Karpas-422 (cell line): ENCODE results near the gene LRFN5. TPM values are rescaled to one million over a fixed set of nuclear protein-coding genes. Genes with fewer than 3 reads are reported as not detected.
"Not testable (repeated sequence)": the region's sequence is repeated elsewhere in the genome, so short reads cannot be mapped to it uniquely, and the experiment has no call there.

Source experiments
- DNase-seq: peaks from one replicate; pipeline ENCODE4 v3.0.0-alpha.2; 2015
- H2AFZ ChIP-seq: fragments of 200-600 bp; sonication (generic); 2 replicates; pipeline ENCODE4 v1.6.1; 2014; ENCODE audit warnings: antibody characterized with exemption, low read length, mixed read lengths
- H3K27ac ChIP-seq: fragments of 200-600 bp; sonication (generic); 2 replicates; pipeline ENCODE4 v1.5.1; 2014; ENCODE audit warnings: mild to moderate bottlenecking, low read length, moderate library complexity
- H3K27me3 ChIP-seq: fragments of 200-600 bp; sonication (generic); 2 replicates; pipeline ENCODE4 v1.6.1; 2014; ENCODE audit warnings: low read length, mixed read lengths
- H3K36me3 ChIP-seq: fragments of 200-600 bp; sonication (generic); 2 replicates; pipeline ENCODE4 v1.6.1; 2014; ENCODE audit warnings: low read length, mixed read lengths; ENCODE audit not compliant: insufficient read depth
- H3K4me1 ChIP-seq: fragments of 200-600 bp; sonication (generic); 2 replicates; pipeline ENCODE4 v1.6.1; 2014; ENCODE audit warnings: mild to moderate bottlenecking, low read length, mixed read lengths
- H3K4me2 ChIP-seq: fragments of 200-600 bp; sonication (generic); 2 replicates; pipeline ENCODE4 v1.6.1; 2014; ENCODE audit warnings: low read length, low read depth, mild to moderate bottlenecking; ENCODE audit not compliant: poor library complexity, severe bottlenecking
- H3K4me3 ChIP-seq: fragments of 200-600 bp; sonication (generic); 2 replicates; pipeline ENCODE4 v1.5.1; 2014; ENCODE audit warnings: mild to moderate bottlenecking, antibody characterized with exemption, low read length, mixed read lengths
- H3K79me2 ChIP-seq: fragments of 200-600 bp; sonication (generic); 2 replicates; pipeline ENCODE4 v1.6.1; 2014; ENCODE audit warnings: mild to moderate bottlenecking, low read length, mixed read lengths
- H3K9ac ChIP-seq: fragments of 200-600 bp; sonication (generic); 2 replicates; pipeline ENCODE4 v1.6.0; 2014; ENCODE audit warnings: low read length
- H3K9me2 ChIP-seq: fragments of 200-600 bp; sonication (generic), shearing (Covaris generic); replicated peaks from 2 replicates; pipeline ENCODE4 v1.6.0; 2014; ENCODE audit warnings: mild to moderate bottlenecking, low read length, moderate library complexity; ENCODE audit not compliant: insufficient read depth
- H3K9me3 ChIP-seq: fragments of 300-700, 200-600 bp; sonication (generic); 2 replicates; pipeline ENCODE4 v1.6.1; 2014; ENCODE audit warnings: low read length, mixed read lengths
- H4K20me1 ChIP-seq: fragments of 200-600 bp; sonication (generic); 2 replicates; pipeline ENCODE4 v1.6.1; 2014; ENCODE audit warnings: mild to moderate bottlenecking, antibody characterized with exemption, low read length, low read depth; ENCODE audit not compliant: insufficient read depth
- total RNA-seq: library from RNA; depleted of rRNA; stranded (reverse); fragments of >200 nt; shearing (Covaris generic); gene quantifications from 2 replicates; pipeline ENCODE4 v1.2.3, GENCODE V29; 2014; ENCODE audit warnings: low replicate concordance

The LRFN5 gene
- total RNA-seq, 1 experiment from 2014 or later, result not detected

DNA sequence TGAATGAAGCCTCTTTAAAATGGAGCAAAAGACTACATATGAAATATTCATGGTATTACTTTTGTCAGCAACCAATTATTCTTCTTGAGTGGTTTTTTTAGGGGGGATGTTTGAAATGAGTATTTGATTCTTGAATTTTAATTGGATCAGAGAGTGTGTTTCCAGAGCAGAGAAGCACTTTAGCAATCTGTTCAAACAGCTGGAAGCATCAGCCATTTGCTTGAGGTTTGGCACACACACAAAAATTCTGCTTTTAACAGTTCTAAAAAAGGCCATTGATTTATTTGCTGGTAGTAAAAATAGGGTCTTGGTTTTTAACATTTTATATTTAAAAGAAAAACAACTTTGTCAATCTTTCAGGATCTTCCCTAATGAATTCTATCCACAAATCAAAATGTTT is 292.7 kb downstream of the LRFN5 start:
- Histone ChIP-seq H4K20me1 (no peaks in the 10 kb centered on the region), H3K4me1 (no peaks in the 10 kb centered on the region), H3K36me3 (no peaks in the 10 kb centered on the region), H3K27ac (no peak overlapping the region), H3K9me3 (no peaks in the 10 kb centered on the region), H3K4me3 (no peak overlapping the region), H2AFZ (peak overlapping the region; percentile 73), H3K79me2 (no peaks in the 10 kb centered on the region), H3K27me3 (no peaks in the 10 kb centered on the region), H3K4me2 (no peak overlapping the region), H3K9me2 (no peaks in the 10 kb centered on the region), H3K9ac (no peak overlapping the region)
- no peak for DNase-seq

DNA sequence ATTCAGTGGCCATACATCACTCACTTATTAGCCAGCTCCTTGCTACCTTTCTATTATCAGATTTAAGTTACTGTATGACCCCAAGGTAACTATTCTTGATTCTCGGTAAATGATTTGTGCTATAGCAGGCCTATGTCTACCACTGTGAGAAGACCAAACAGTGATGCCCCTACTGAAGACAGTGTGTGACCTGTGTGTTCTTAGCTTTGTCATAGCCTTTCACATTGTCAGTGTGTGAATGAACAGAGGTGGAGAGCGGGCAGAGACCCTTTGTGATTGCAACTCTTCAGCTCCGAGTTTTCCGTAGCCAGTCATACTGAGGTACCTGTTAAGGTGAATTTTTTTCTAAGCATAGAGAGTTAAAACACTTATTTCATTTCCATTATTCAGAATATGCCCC is 294.0 kb downstream of the LRFN5 start:
- no peak overlapping the region for H3K4me3 ChIP-seq
- no peaks in the 10 kb centered on the region for H3K79me2 ChIP-seq
- no peak overlapping the region for H3K4me2 ChIP-seq
- no peak for DNase-seq
- no peaks in the 10 kb centered on the region for H3K27me3 ChIP-seq
- no peaks in the 10 kb centered on the region for H3K9me2 ChIP-seq
- no peaks in the 10 kb centered on the region for H4K20me1 ChIP-seq
- H3K9ac ChIP-seq, result no peak overlapping the region
- no peaks in the 10 kb centered on the region for H3K4me1 ChIP-seq
- peak overlapping the region; percentile 60; the same call in 1 of the 2 replicates for H2AFZ ChIP-seq
- H3K36me3 ChIP-seq, result no peaks in the 10 kb centered on the region
- H3K9me3 ChIP-seq, result no peaks in the 10 kb centered on the region
- no peak overlapping the region for H3K27ac ChIP-seq

DNA sequence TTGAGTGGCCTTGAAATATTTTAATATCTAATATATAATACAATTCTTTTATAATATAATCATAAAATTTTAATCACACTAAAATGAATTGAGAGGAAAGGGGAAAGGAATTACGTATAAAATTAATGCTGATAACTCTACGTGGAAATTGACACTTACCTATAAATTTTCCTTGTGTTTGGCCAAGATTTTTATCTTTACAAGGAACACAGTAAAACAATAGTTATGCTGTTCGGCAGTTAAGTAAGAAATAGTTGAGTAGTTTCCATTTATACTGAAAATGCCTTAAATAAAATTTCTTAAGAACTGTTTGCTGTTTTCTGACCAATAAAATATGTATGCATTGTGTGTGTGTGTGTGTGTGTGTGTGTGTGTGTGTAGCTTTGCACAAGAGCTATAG is 294.4 kb downstream of the LRFN5 start:
- H3K36me3 ChIP-seq, result no peaks in the 10 kb centered on the region
- H4K20me1 ChIP-seq, result no peaks in the 10 kb centered on the region
- no peaks in the 10 kb centered on the region for H3K9me2 ChIP-seq
- peak overlapping the region; percentile 54; the same call in 1 of the 2 replicates for H2AFZ ChIP-seq
- no peak for DNase-seq
- no peaks in the 10 kb centered on the region for H3K27me3 ChIP-seq
- no peak overlapping the region for H3K4me2 ChIP-seq
- no peaks in the 10 kb centered on the region for H3K79me2 ChIP-seq
- H3K4me1 ChIP-seq, result no peaks in the 10 kb centered on the region
- H3K27ac ChIP-seq, result no peak overlapping the region
- H3K9ac ChIP-seq, result no peak overlapping the region
- H3K4me3 ChIP-seq, result no peak overlapping the region
- no peaks in the 10 kb centered on the region for H3K9me3 ChIP-seq

DNA sequence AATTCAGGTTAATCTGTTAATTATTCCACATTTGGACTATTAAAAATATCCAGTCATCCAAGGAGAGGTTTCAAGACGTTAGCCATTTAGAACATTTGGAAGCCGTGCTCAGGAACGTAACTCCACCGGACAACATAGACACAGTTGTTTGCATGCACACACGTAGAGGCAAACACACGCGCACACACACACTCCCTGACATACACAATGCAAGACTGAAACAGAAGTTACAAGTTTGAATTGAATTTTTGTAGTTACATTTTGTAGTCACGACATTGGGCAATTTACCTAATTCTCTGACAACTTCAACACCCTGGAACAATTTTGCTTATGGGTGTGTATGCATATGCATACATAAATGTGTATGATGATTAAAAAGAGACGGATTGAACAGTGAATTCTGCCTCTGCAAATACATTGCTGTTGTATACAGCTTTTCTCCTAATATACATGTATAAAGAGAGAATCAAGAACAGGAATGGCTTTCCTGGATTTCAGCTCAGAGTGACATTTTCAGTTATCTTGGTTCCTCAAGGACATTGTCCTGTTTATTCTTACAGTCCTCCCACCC is 298.8 kb downstream of the LRFN5 start:
- no peak for DNase-seq
- H3K9me3 ChIP-seq, result no peaks in the 10 kb centered on the region
- no peaks in the 10 kb centered on the region for H3K36me3 ChIP-seq
- H3K79me2 ChIP-seq, result no peaks in the 10 kb centered on the region
- H2AFZ ChIP-seq, result peak overlapping the region; percentile 27; the same call in 1 of the 2 replicates
- H3K9ac ChIP-seq, result no peak overlapping the region
- H4K20me1 ChIP-seq, result no peaks in the 10 kb centered on the region
- no peak overlapping the region for H3K4me3 ChIP-seq
- no peaks in the 10 kb centered on the region for H3K27me3 ChIP-seq
- no peaks in the 10 kb centered on the region for H3K9me2 ChIP-seq
- H3K27ac ChIP-seq, result no peak overlapping the region
- no peak overlapping the region for H3K4me2 ChIP-seq
- H3K4me1 ChIP-seq, result no peaks in the 10 kb centered on the region

DNA sequence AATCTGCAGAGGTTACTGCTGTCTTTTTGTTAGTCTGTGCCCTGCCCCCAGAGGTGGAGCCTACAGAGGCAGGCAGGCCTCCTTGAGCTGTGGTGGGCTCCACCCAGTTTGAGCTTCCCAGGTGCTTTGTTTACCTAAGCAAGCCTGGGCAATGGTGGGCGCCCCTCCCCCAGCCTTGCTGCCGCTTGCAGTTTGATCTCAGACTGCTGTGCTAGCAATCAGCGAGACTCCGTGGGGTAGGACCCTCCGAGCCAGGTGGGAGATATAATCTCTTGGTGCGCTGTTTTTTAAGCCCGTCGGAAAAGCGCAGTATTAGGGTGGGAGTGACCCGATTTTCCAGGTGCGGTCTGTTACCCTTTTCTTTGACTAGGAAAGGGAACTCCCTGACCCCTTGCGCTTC is 304.5 kb downstream of the LRFN5 start:
- not testable (repeated sequence) for H3K4me1 ChIP-seq, H3K9me3 ChIP-seq, H3K4me3 ChIP-seq, H3K27me3 ChIP-seq, H4K20me1 ChIP-seq, H3K4me2 ChIP-seq, H2AFZ ChIP-seq, DNase-seq, H3K9ac ChIP-seq, H3K9me2 ChIP-seq, H3K36me3 ChIP-seq, H3K27ac ChIP-seq, H3K79me2 ChIP-seq

DNA sequence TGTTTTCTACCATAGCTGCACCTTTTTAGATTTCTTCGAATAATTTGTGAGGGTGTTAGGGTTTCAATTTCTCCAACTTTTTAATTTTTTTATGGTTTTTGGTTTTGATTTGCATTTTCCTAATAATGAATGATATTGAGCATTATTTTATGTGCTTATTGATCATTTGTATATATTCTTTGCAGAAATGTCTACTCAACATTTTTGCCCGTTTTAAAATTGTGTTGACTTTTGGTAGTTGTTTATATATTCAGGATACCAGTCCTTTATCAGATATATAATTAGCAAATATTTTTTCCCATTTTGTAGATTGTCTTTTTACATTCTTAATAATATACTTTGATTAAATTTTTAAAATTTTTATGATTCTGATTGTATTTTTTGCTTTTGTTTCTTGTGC is 306.7 kb downstream of the LRFN5 start:
- Histone ChIP-seq H3K4me3 (no peak overlapping the region), H3K27ac (no peak overlapping the region), H3K4me1 (no peaks in the 10 kb centered on the region), H3K27me3 (no peaks in the 10 kb centered on the region), H3K36me3 (peaks cover 1% of the 10 kb centered on the region; the same call in 1 of the 2 replicates), H3K9ac (no peak overlapping the region), H3K4me2 (no peak overlapping the region), H3K9me3 (peaks cover 8% of the 10 kb centered on the region), H3K9me2 (no peaks in the 10 kb centered on the region), H2AFZ (peak overlapping the region; percentile 55), H3K79me2 (no peaks in the 10 kb centered on the region), H4K20me1 (no peaks in the 10 kb centered on the region)
- DNase-seq, result no peak

DNA sequence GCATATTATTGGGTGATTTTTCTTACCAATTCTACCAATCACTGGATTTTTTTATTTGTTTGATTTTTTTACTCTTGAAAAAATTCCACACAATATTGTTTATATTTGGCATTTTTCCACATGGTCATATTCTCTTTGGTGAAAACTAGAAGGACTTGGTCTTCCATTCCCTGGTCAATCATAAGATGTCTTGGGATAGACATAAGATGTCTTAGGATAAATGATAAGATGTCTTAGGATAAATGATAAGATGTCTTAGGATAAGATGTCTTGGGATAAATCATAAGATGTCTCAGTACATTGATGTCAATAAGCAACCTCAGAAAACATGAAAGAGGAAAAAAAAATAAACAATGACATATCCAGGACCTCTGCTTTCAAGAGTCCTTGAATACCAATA is 309.1 kb downstream of the LRFN5 start:
- Histone ChIP-seq H3K9me3 (peaks cover 11% of the 10 kb centered on the region), H3K27ac (no peak overlapping the region), H3K79me2 (no peaks in the 10 kb centered on the region), H3K27me3 (no peaks in the 10 kb centered on the region), H3K9me2 (no peaks in the 10 kb centered on the region), H3K9ac (no peak overlapping the region), H2AFZ (no peak overlapping the region), H3K4me3 (no peak overlapping the region), H4K20me1 (no peaks in the 10 kb centered on the region), H3K36me3 (peaks cover 9% of the 10 kb centered on the region), H3K4me2 (no peak overlapping the region), H3K4me1 (no peaks in the 10 kb centered on the region)
- DNase-seq, result no peak

DNA sequence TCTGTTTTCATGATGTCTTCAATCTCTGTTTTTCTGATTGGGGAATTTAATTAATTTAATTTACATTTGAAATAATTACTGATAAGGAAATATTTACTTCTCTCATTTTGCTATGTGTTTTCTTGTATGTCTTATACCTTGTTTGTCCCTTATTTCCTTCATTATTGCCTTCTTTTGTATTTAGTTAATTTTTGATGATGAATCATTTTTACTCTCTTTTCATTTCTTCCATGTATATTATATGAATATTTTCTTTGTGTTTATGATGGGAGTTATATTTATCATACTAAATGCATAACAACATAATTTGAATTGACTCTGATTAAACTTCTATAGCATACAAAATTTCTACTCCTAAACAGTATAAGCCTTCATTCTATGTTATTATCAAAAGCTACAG is 309.6 kb downstream of the LRFN5 start:
- no peak overlapping the region for H3K4me3 ChIP-seq
- no peak overlapping the region for H3K27ac ChIP-seq
- H3K9me3 ChIP-seq, result peaks cover 11% of the 10 kb centered on the region
- no peak overlapping the region for H2AFZ ChIP-seq
- H3K9ac ChIP-seq, result no peak overlapping the region
- H4K20me1 ChIP-seq, result no peaks in the 10 kb centered on the region
- no peaks in the 10 kb centered on the region for H3K27me3 ChIP-seq
- H3K9me2 ChIP-seq, result no peaks in the 10 kb centered on the region
- H3K4me1 ChIP-seq, result no peaks in the 10 kb centered on the region
- peaks cover 9% of the 10 kb centered on the region for H3K36me3 ChIP-seq
- no peak overlapping the region for H3K4me2 ChIP-seq
- DNase-seq, result no peak
- H3K79me2 ChIP-seq, result no peaks in the 10 kb centered on the region

DNA sequence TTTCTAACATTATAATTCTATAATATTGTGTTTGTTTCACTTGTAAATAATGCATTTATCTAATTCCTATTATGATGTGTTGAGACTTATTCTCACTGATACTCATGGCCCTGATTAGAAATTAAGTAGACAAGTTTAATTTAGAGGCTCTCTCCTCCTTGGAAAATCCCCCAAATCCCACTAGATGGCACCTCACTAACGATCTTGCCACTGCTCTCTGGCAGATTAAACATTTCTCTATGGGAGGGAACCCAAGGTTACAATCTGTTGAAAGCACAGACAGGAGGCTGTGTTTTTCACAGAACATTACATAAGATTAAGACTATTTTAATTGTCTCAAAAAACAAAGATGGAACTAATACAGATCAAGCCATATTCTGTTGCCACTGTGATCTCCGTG is 318.7 kb downstream of the LRFN5 start:
- Histone ChIP-seq H3K9ac (no peak overlapping the region), H3K4me2 (peak overlapping the region; percentile 34), H3K9me3 (no peaks in the 10 kb centered on the region), H3K27ac (no peak overlapping the region), H3K4me1 (peaks cover 12% of the 10 kb centered on the region), H3K27me3 (no peaks in the 10 kb centered on the region), H3K36me3 (no peaks in the 10 kb centered on the region), H3K79me2 (no peaks in the 10 kb centered on the region), H4K20me1 (no peaks in the 10 kb centered on the region), H3K9me2 (no peaks in the 10 kb centered on the region), H2AFZ (peak overlapping the region; percentile 67), H3K4me3 (no peak overlapping the region)
- peak; percentile 89 for DNase-seq
